Ovary (tissue), 9 donors: ENCODE results near the gene PTPRJ. TPM values are rescaled to one million over a fixed set of nuclear protein-coding genes. Genes with fewer than 3 reads are reported as not detected.

Experiments
- DNase-seq, 5 donors: peaks; one replicate each; pipeline ENCODE4 v3.0.0-alpha.2; 2019 to 2020
- H3K27ac ChIP-seq, 2 donors: fragments of 200-600 bp; one replicate each; pipeline versions ENCODE4 v1.5.1 to v1.8.0; 2019 to 2022
- H3K27me3 ChIP-seq: fragments of 200-600 bp; one replicate; pipeline ENCODE4 v1.8.0; 2022
- H3K36me3 ChIP-seq: fragments of 200-600 bp; sonication (generic); one replicate; pipeline ENCODE4 v1.5.1; 2019
- H3K4me1 ChIP-seq: one replicate; pipeline ENCODE4 v1.8.1; 2013; ENCODE audit warnings: mild to moderate bottlenecking, moderate library complexity; ENCODE audit not compliant: insufficient read depth
- H3K4me3 ChIP-seq: fragments of 200-600 bp; sonication (generic); one replicate; pipeline ENCODE4 v1.5.1; 2017
- H3K9me3 ChIP-seq, 2 donors: fragments of 200-600 bp in 1 of 2; sonication (generic) in 1 of 2; one replicate each; pipeline versions ENCODE4 v1.5.1 to v1.8.1; 2013 to 2019; ENCODE audit warnings: mild to moderate bottlenecking in 1 of 2, moderate library complexity in 1 of 2
- EP300 ChIP-seq: sonication (generic); formaldehyde crosslinking; IDR thresholded peaks from one replicate; pipeline ENCODE4 v1.6.1; 2017; ENCODE audit warnings: antibody characterized with exemption
- POLR2A ChIP-seq: fragments of 450-650 bp; IDR thresholded peaks from one replicate; pipeline ENCODE4 v1.6.1; 2017; ENCODE audit warnings: antibody characterized with exemption, mild to moderate bottlenecking, moderate library complexity
- WGBS, 3 donors: extraction: QIAGEN DNeasy Blood & Tissue Kit in 1 of 3; methylation state at CpG; one replicate each; pipeline versions ENCODE4 v1.1.5 to v1.1.7; 2013 to 2017; 5-methylcytosine and 5-hydroxymethylcytosine counted together
- intact Hi-C, 4 donors: fragments of 100-400 bp; cut with DNase I; formaldehyde crosslinking; loops; one replicate each; pipeline versions ENCODE4 v1.11.0 to v1.15.1; 2022 to 2023
- polyA plus RNA-seq, 2 donors: library from polyadenylated mRNA; stranded (reverse); fragments of 200-250 nt in 1 of 2; fragments of 350-450 nt in 1 of 2; fragmentation: Illumina TruSeq in 1 of 2; extraction: RNeasy Lipid Tissue Mini Kit (QIAGEN cat#74804) in 1 of 2; gene quantifications; one replicate each; pipeline ENCODE4 v1.2.3, GENCODE V29; 2013 to 2014
- total RNA-seq, 7 donors: library from RNA; depleted of rRNA in 2 of 7; stranded (reverse); fragments of >200 nt in 2 of 7; fragmentation: NEBNext Ultra II Directional in 3 of 7; extraction: Animal tissue kit (Norgen Biotek cat#: 25700) in 3 of 7; gene quantifications; one replicate each; pipeline versions ENCODE4 v1.1.0 to v1.2.4, GENCODE V29; 2016 to 2023
- TF ChIP-seq, protein P1 (sequence below), 3 donors: fragments of 450-650 bp in 2 of 3; fragments of 200-600 bp in 1 of 3; IDR thresholded peaks; one replicate each; pipeline versions ENCODE4 v1.5.1 to v1.8.0; 2016 to 2022; ENCODE audit warnings: antibody characterized with exemption in 3 of 3, mild to moderate bottlenecking in 1 of 3
- donor health status: DM: no; HTN: no; CAD: no; lungs with moderate emphysema.
- donor health status: DM: no; HTN: no; CAD: no.
- donor health status: Bipolar disorder and iron deficiency.
- donor health status: DM: yes; HTN: yes; CAD: no.
- donor health status: DM: no; HTN: no; CAD: no.
- donor health status: DM: yes; HTN: yes; CAD: no.

The PTPRJ gene
- total and polyA plus RNA-seq, 9 donors = 1.6 to 16.1 (median 5.5) TPM

DNA sequence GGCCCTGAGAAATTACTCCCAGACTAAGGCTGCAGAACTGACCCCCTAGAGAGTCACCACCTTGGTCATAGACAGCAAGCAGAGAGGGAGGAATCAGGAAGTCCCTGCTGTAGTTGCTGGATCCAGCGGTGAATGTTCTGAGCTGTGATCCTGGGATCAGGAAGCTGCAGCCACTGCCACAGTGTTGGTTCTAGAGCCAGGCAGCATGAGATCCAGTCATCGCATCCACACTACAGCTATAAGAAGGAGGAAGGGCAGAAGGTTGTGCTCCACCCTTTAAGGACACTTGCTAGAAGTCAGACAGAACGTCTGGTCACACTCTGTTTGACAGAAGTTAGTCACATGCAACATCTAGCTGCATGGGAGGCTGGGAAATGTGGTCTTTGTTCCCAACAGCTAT is 131.5 kb downstream of the PTPRJ start:
- Histone ChIP-seq H3K27me3 (no peaks in the 10 kb centered on the region), H3K9me3 (no peaks in the 10 kb centered on the region), H3K4me1 (no peaks in the 10 kb centered on the region), H3K36me3 (no peaks in the 10 kb centered on the region), H3K27ac (no peak overlapping the region), H3K4me3 (no peak overlapping the region)
- TF ChIP-seq POLR2A (no peak), EP300 (no peak)
- TF ChIP-seq, protein P1, sequence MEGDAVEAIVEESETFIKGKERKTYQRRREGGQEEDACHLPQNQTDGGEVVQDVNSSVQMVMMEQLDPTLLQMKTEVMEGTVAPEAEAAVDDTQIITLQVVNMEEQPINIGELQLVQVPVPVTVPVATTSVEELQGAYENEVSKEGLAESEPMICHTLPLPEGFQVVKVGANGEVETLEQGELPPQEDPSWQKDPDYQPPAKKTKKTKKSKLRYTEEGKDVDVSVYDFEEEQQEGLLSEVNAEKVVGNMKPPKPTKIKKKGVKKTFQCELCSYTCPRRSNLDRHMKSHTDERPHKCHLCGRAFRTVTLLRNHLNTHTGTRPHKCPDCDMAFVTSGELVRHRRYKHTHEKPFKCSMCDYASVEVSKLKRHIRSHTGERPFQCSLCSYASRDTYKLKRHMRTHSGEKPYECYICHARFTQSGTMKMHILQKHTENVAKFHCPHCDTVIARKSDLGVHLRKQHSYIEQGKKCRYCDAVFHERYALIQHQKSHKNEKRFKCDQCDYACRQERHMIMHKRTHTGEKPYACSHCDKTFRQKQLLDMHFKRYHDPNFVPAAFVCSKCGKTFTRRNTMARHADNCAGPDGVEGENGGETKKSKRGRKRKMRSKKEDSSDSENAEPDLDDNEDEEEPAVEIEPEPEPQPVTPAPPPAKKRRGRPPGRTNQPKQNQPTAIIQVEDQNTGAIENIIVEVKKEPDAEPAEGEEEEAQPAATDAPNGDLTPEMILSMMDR (IDR thresholded peaks at IDR 0.05) = no peak
- WGBS, 3 donors = 68 to 82% (median 71%) methylated on average over 3 of the region's 3 CpGs
- DNase-seq = no peak
- intact Hi-C loops = no loop called here

DNA sequence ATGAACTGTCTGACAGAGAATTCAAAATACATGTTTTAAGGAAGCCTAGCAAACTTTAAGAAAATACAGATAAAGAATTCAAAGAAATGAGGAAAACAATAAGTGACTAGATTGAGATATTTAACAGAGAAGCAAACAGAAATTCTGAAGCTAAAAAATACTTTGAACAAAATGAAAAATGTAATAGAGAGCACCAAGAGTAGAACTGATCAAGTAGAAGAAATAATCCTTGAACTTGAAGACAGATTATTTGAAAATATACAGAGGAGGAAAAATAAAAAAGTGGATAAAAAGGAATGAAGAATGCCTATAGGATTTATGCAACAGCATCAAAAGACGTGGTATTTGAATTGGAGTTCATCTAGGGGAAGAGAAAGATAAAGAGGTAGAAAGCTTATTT is 134.4 kb downstream of the PTPRJ start:
- Histone ChIP-seq H3K36me3 (no peaks in the 10 kb centered on the region), H3K27ac (no peak overlapping the region), H3K4me3 (no peak overlapping the region), H3K9me3 (no peaks in the 10 kb centered on the region), H3K4me1 (no peaks in the 10 kb centered on the region), H3K27me3 (no peaks in the 10 kb centered on the region)
- DNase-seq = no peak
- TF ChIP-seq, protein P1 (IDR thresholded peaks at IDR 0.05) = no peak
- TF ChIP-seq POLR2A (no peak), EP300 (no peak)
- intact Hi-C loops = no loop called here
- WGBS, 3 donors = 88 to 90% (median 88%) methylated on average over 1 of the region's 1 CpG

DNA sequence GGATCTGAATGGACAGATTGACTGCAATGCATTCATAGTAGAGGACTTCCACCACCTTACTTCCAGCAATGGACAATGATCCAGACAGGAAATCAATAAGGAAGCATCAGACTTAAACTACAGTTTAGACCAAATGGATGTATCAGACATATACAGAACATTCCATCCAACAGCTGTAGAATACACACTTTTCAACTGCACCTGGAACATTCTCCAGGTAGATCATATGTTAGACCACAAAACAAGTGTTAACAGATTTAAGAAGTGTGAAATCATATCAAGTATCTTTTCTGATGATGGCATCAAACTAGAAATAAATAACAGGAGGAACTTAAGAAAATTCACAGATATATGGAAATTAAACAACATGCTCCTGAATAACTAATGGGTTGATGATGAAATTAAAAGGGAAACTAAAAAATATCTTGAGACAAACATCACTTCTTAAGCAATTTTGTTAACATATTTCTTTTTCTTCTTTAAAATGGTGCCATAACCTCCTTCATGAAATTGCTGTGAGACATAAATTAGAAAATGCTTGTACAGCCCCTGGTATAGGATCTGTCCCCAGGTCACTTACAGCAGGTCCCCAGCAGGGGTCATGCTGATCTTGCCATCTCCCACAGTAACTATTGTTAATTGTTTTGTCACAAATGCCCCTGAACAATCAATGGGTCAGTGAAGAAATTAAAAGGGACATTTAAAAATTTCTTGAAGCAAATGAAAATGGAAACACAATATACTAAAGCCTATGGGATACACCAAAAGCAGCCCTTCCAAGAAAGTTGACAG is 136.3 kb downstream of the PTPRJ start:
- no peak overlapping the region for H3K27ac ChIP-seq
- no peak for DNase-seq
- intact Hi-C loops = no loop called here
- H3K4me3 ChIP-seq = no peak overlapping the region
- no peaks in the 10 kb centered on the region for H3K36me3 ChIP-seq
- H3K9me3 ChIP-seq = no peaks in the 10 kb centered on the region
- no peaks in the 10 kb centered on the region for H3K4me1 ChIP-seq
- no peaks in the 10 kb centered on the region for H3K27me3 ChIP-seq
- TF ChIP-seq POLR2A = no peak
- no peak for TF ChIP-seq EP300

DNA sequence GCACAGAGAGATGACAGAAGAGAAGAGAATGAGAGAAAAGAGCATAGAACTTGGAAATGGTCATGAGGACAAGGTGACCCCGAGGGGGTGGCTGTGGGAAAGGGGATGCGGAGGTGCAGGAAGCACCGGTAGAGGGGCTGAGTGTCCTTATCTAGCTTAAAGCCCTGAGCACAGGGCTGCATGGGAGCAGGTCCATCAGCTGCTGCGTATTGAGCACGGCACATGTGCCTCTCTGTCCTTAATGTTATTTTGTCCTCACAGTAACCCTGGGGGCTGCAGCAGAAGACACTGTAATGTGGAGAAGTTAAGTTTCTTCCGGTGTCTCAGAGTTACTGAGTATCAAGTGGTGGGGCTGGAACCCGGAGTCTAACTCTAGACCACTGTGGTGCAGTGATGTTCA is 141.9 kb downstream of the PTPRJ start:
- H3K36me3 ChIP-seq = no peaks in the 10 kb centered on the region
- H3K27me3 ChIP-seq = no peaks in the 10 kb centered on the region
- TF ChIP-seq POLR2A = no peak
- TF ChIP-seq, protein P1 (IDR thresholded peaks at IDR 0.05) = no peak
- TF ChIP-seq EP300 = no peak
- no peak for DNase-seq
- no peaks in the 10 kb centered on the region for H3K9me3 ChIP-seq
- intact Hi-C loops = no loop called here
- WGBS, 3 donors = 85 to 90% (median 87%) methylated on average over 7 of the region's 7 CpGs
- H3K27ac ChIP-seq = no peak overlapping the region
- H3K4me1 ChIP-seq = no peaks in the 10 kb centered on the region
- no peak overlapping the region for H3K4me3 ChIP-seq

DNA sequence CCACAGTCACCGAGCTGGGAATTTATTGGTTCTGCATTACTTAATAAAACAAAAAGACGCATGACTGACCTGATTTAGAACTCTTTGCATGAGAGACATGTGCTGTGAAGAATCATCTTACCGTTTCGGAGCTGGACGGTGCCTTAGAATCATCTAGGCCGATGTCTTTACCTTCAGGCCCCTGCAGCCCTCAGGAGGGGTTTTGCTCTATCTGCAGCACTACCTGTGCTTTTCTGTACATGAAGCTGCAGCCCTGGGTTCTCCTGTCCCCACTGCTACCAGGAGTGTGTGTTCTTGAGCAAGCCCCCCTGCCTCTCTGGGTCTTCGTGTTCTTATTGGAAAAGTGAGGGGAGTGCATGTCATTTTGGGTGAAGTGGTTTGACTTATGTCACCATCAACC is 142.3 kb downstream of the PTPRJ start:
- Histone ChIP-seq H3K9me3 (no peaks in the 10 kb centered on the region), H3K4me3 (no peak overlapping the region), H3K27ac (no peak overlapping the region), H3K4me1 (no peaks in the 10 kb centered on the region), H3K27me3 (no peaks in the 10 kb centered on the region), H3K36me3 (no peaks in the 10 kb centered on the region)
- TF ChIP-seq POLR2A (no peak), EP300 (no peak)
- TF ChIP-seq, protein P1 (IDR thresholded peaks at IDR 0.05) = no peak
- DNase-seq = no peak
- intact Hi-C loops = no loop called here
- 89 to 96% (median 95%) methylated on average over 7 of the region's 7 CpGs for WGBS, 3 donors
